GM08714 (cell line): ENCODE measurements around the gene ADAR.

Source experiments
- H3K4me3 ChIP-seq: fragments of 200-500 bp; sonication (Bioruptor generic); 2 replicates; pipeline ENCODE4 v1.5.1; 2014; ENCODE audit warnings: mild to moderate bottlenecking, low read length, inconsistent platforms
- ZNF274 ChIP-seq: IDR thresholded peaks from 2 replicates; pipeline ENCODE4 v1.6.1; 2012; ENCODE audit warnings: mild to moderate bottlenecking, low read depth, low read length

ADAR gene

DNA sequence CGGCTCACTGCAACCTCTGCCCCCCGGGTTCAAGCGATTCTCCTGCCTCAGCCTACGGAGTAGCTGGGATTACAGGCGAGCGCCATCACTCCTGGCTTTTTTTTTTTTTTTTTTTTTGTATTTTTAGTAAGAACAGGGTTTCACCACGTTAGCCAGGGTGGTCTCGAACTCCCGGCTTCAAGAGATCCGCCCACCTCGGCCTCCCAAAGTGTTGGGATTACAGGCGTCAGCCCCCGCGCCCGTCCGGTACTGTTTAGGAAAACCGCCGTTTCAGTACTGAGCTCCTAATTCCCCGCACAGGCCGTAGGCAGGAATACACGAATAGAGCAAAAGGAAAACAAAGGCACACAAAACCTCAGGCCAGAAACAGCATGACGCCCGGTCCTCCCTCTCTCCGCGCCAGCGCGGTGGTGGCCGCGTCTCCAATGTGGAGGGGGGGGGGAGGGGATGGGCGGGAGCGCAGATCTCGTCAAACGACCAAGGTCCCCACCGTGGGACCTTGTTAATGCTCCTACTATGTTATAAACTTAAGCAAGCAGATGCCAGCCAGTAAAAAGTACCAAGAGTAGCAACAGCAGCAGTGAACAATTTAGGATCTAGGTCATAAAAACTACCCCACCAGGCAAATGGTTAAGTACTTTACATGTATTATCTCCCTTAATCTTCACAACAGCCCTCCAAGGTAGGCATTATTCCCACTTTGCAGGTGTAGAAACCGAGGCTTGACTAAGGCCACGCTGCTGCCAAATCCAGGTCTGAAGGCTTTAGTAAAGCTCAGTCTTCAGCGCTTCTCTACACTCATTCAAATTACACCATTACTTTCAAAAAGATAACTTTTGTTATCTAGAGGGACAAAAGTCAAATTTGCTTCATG is 648 bp upstream of the ADAR start:
- H3K4me3 ChIP-seq, result peak overlapping the region; percentile 90
- TF ChIP-seq ZNF274, result no peak

DNA sequence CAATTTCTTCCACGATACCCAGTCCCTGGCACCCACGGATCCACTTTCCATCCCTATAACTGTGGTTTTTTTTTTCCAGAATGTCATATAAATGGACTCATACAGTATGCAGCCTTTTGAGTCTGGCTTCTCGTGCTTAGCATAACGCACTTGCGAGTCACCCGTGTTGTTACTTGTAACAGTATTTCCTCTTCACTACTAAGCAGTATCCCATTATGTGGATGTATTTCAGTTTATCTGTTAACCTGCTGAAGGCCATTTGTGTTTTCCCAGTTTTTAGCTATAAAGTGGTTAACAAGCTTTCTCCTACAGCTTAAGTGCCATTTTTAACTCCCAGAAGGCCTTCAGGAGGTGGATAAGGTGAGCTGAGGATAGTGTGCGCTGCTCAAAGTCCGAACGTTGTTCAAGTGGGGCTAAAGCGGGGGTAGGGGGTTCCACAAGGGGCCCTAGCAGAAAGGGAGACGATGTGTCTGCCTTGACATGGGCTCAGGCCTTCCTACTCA is 829 bp downstream of the ADAR start:
- no peak for TF ChIP-seq ZNF274
- peak overlapping the region; percentile 90 for H3K4me3 ChIP-seq

DNA sequence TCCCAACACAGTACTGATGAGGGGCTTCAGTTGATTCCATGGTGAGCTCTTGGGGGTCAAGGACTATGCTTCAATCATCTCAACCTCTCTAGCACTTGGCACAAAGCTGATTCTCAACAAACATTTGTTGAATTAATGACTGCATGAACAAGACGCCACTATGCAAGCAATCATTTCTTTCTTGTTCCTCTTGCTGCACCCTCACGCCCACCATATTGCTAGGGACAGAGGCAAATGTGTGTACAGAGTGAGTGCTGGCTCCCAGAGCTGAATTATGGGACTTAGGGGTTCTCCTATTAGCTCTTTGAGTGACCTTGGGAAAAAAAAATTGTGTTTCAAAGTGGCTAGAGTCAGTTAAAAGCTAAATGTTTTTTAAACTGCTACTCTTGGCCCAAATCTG is 2.5 kb downstream of the ADAR start:
- TF ChIP-seq ZNF274, result no peak
- peak overlapping the region; percentile 14; the same call in 1 of the 2 replicates for H3K4me3 ChIP-seq

DNA sequence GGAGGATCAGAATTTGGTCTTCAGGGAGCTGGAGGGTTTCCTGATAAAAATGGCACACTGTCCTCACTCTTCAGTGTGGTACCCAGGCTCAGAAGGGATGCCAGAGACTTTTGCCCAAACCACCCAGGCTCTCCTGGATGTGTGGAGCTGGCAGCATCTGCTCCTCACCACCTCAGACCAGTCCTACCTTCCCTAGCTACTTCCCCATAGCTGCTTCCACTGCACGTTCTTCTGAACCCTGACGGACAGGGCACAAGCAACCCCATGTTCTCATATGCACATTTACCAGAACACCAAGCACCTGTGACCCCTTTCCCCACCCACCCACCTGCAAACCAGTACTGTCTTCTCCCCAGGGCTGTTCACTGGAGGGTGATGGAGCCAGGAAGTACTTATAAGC is 4.7 kb downstream of the ADAR start:
- no peak for TF ChIP-seq ZNF274
- no peak overlapping the region for H3K4me3 ChIP-seq

DNA sequence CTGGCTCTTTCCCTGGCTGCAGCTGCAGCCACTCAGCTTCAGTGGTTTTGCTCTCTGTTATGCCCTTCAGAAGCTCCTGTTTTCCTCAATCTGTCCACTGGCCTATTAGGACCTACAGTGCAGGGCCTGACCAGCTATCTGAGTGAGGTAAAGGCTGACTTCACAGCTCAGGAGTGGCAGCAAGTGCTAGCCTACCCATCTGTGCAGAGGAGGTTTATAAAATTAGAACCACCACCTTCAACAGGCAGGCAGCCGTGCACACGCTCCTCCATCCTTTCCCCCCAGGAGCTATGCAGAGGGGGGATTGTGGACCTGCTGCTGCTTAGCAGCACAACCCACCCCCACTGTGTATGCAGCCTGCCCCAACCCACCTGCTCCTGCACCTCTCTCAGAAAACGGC is 8.3 kb downstream of the ADAR start:
- no peak overlapping the region for H3K4me3 ChIP-seq
- no peak for TF ChIP-seq ZNF274

DNA sequence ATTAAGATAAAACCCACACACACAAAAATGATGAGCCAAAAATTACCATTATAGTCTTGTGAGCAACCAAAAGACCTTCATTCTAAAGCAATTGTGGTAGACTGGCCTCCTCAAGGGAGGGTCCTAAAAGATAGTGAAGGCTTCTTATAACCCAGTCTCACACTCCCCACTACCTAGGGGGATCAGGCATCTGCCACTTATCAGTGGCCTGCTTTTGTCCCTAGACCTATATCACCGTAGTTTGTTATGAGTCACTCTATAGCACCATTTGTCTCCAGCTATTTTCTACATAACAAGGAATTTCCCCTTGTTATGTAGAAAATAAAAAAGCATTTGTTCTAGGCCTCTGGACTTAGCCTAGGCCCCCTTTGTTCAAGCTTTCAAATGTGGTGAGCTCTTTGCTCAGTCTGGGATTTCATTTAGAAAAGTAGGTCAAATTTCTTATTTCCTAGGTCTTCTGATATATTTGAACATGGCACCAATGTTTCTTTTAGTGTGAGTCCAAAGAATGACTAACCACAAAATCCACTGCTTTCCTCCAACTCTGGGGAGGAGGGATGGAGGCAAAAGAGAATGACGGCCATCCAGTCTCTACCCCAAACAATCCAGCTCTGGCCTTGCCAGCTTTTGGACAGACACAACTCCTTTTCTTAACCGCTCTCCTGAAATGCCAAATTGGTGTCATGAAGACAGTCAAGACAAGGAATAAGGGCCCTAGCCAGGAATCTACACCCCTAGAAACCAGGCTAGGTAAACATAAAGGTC is 8.9 kb downstream of the ADAR start:
- H3K4me3 ChIP-seq, result no peak overlapping the region
- TF ChIP-seq ZNF274, result no peak

DNA sequence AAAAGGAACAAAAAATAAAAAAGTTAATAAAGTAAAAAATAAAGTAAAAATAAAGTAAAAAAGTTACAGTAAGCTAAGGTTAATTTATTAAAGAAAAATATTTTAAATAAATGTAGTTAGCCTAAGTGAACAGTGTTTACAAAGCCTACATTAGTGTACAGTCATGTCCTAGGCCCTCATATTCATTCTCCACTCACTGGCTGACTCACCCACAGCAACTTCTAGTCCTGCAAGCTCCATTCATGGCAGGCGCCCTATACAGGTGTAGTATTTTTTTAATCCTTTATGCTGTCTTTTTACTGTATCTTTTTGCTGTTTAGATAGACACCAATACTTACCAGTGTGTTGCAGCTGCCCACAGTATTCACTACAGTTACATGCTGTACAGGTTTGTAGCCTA is 12.4 kb downstream of the ADAR start:
- no peak for TF ChIP-seq ZNF274

DNA sequence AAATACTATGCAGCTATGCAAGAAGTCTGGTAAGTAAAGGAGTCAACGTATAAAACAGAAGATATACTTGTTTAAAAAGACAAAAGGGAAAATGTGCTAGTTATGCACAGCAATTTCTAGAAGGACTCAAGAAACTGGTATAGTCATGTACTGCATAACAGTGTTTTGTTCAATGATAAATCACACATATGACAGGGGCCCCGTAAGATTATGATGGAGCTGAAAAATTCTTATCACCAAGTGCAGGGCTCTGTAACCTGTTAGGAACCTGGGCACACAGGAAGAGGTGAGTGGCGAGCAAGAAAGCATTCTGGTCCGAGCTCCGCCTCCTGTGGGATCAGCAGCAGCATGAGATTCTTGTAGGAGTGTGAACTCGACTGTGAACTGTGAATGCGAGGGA is 13.2 kb downstream of the ADAR start:
- no peak overlapping the region for H3K4me3 ChIP-seq
- TF ChIP-seq ZNF274, result no peak

More for the DNA sequence above, 12.4 kb downstream of the ADAR start:
- no peak overlapping the region for H3K4me3 ChIP-seq

DNA sequence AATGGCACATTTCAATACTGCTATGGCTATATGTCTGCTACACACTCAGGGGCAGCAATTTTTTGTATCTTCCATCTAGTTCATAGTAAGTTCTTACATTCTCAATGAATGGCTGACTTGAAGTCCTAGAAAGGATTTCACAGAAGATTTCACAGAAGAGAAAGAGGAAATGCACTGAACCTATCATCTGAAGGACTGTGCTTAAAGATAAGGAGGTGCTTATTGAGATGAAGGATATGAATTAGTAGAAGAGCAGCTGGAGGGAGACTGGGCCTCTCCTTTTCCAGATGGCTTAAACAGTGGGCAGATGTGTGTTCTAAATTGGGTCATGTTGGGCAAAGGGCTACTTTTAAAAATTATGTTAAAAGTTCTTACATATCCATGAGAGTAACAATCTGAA is 14.6 kb downstream of the ADAR start:
- no peak overlapping the region for H3K4me3 ChIP-seq
- no peak for TF ChIP-seq ZNF274

DNA sequence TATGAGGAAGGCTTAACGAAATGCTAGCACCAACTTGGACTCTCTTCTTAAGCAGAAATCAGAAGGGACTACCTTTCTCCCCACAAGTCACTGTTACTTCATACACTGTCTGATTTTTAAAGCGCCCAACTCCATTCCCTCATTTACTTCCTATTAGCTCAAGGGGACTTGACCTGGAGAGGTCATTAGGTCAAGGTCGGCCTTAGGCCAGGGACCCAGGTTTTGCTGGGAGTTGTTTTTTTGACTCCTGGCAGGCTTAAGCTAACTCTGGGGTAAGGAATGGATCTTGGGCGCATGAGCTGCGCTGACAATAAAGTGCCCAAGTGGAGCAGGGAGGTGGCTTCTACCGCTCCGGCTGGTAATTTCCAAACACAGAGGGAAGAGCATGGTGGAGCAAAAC is 16.8 kb downstream of the ADAR start:
- TF ChIP-seq ZNF274, result no peak

DNA sequence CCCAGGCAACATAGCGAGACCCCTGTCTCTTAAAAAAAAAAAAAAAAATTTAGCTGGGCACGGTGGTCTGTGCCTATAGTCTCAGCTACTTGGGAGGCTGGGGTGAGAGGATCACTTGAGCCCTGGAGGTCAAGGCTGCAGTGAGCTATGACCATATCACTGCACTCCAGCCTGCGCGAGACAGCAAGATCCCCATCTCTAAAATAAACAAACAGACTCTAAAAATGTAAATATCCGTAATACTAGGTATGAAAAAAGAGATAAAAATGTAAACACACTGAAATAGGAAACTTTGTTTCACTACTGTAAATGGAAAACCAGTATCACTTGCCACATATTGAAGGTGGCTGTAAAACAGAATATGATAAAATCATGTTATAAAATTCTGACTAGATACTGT is 17.2 kb downstream of the ADAR start:
- TF ChIP-seq ZNF274, result no peak
- H3K4me3 ChIP-seq, result no peak overlapping the region

More for the DNA sequence above, 16.8 kb downstream of the ADAR start:
- H3K4me3 ChIP-seq, result no peak overlapping the region

DNA sequence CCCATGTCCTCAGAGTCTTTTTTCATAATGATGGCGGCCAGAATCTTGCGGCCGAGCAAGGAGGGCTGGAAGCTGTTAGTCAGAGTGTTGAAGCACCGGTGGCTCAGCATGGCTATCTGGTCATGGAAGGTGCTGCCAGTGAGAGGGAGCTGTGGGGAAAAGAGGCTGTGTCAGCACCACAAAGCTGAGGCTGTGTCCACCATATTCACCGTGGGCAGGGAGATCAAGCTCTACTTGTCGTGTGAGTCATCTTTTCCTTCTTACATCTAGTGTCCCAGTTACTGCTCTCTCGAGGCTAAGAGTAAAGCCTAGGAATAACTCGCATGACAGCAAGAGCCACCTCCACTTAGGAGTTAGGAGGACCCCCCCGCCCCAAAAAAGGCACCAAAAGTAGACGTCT is 18.2 kb downstream of the ADAR start:
- no peak for TF ChIP-seq ZNF274
- no peak overlapping the region for H3K4me3 ChIP-seq

DNA sequence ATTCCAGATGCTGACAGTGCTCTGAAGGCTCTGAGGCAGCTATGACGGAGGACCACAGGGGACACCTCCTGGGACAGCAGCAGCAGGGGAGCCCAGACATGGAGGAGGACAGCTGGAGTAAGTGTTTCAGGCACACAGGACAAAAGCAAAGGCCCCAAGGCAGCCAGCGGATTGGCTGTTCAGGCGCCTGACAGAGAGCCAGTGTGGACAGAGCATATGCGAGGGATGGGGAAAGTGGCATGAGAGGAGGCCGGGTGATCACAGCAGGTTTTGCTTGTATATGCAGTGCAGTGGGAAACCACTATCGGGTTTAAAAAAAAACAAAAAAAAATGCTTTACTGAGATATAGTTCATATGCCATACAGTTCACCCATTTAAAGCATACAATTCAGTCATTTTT is 21.3 kb downstream of the ADAR start:
- TF ChIP-seq ZNF274, result no peak
- H3K4me3 ChIP-seq, result no peak overlapping the region

DNA sequence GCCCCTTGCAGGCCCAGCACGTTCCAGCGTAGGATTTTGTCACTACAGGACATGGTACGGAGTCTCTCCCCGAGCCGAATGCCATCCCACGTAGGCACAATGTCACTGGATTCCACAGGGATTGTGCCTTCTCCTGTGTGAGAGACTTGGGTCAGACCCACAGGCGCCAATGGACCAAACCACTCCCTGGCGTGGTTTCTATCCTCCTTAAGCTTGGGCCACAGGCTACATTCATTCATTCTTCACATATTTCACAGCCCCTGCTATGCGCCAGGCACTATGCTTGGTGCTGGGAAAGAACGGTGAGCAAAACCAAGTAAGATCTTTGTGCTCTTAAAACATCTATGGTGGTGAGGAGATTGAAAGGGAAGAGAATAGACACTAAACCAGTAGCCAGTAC is 21.8 kb downstream of the ADAR start:
- no peak for TF ChIP-seq ZNF274
- no peak overlapping the region for H3K4me3 ChIP-seq

DNA sequence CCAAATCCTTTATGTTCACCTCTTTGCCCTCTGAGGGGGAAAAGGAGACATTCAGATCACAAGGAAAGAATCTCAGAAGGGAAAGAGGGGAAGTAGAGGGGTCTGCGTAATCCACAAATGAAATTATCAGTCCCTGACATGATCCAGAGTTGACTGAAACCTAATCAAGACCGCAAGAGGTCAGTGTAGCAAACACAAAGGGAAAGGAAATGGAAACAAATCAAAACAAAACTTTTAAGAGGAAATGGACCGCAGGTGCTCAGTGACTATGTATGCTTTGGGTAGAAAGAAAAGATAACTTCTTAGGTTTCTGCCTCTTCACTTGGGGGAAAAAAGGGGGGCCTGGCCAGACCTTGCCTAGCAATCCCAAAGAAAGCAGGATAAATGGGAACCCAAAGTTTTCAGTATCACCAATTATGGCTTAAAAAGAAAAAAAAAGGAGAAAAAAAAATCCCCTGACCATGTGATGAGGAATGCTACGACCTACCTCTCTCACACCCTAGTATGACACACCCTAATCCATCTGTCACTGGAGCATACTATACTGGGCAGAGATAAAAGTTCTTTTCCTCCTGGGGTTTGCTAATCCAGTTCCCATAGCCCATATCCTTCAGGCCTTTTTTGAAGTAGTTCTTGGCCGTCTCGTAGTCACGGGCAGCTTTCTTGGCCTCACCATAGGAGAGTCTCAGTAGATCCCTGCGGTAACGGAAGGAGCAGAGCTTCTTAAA is 23.6 kb downstream of the ADAR start:
- TF ChIP-seq ZNF274, result no peak
- no peak overlapping the region for H3K4me3 ChIP-seq
